Left hindlimb (tissue), 1 donor: ENCODE data around the gene IL16.

Experiments used
- DNase-seq: peaks from one replicate; pipeline ENCODE4 v3.0.0-alpha.2; 2018

IL16 gene

DNA sequence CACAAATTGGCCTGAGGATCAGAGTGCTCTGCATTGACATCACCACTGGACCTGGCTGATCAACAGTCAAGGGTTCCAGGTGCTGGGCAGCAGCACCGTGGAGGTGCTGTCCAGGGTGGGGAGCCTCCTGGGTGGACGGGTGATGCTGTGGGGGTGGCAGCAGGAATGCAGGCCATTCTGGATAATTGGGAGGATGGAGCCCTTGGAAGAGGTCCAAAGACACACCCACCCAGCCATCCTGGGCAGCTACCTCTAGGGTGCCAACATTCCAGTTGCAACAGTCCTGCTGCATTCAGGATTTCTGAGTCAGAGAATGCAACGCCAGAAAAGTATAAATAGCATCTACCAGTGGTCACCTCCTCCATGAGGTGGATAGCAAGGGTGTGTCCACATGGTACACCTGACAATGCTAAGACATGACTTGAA, 100.5 kb downstream of the IL16 start:
- DNase-seq, result no peak

DNA sequence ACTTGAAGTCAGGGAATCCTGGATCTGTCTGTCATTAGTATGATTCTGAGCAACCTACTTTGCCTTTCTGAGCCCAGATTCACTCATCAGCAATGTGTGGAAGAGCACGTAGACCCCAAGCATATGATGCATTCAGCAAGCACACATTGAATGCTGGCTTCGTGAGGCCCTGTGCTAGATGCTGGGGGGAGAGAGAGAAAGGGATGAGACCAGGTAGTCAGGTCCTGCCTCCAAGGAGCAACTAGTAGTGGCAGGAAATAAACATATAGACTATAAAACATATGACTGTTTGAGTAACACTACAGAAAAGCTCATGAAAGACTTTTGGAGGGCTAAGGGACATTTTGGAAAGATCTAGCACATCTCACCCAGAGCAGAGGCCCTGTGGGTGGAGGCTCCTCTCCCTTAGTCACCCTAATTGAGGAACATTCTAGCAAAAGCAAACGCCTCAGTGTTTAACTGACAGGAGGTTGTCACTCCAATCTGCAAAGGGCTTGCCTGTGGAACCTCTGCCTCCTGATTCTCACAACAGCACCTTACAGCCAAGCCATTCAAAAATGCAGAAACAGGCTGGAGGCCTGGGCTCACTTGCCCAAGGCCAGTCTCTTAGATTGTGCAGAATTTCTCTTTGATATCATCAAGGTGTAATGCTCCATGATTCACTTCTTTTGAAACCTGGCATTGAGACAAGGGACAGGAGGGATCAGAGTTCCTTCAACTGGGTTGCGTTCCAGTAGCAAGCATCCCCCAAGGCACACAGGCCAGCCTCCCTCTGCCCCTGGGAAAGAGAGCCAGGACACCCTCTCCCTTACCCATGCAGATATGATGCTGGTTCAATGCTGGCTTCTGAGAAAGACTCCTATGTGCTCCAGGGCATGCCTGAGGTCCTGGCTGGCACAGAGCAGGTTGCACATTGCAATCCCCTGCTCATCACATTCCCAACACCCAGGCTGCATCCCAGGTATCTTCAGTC, 101.2 kb downstream of the IL16 start:
- DNase-seq, result no peak

DNA sequence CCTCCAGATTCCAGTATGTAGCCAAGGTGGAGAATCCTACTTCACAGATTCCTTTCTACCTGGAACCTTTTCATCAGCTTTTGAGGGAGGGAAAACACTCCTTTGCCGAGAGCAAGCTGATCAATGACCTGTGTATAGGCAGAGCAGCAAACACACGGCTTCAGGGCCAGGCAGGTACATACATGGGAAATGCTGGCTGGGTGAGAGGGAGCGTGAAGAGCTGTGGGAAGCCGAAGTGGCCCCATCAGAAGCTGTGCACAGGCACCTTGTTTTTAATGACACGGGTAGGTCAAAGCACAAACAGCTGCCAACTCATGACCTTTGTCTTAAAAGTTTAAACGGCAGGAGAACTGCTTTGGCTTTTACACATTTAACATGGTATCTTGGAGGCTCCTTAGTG, 101.9 kb downstream of the IL16 start:
- no peak for DNase-seq

DNA sequence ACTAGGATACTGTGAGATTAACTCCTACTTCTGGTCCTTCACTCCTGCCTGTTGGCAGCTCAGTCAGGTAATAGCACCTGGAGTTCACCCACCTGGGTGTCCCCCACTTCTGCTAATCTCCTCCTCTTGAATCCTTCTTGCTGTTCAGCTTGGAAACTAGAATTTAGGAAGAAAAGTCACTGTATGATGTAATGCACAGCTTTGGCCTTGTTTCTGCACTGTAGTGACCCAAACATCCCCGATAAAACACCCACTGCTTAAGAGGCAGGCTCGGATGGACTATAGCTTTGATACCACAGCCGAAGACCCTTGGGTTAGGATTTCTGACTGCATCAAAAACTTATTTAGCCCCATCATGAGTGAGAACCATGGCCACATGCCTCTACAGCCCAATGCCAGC, 102.5 kb downstream of the IL16 start:
- DNase-seq, result no peak

DNA sequence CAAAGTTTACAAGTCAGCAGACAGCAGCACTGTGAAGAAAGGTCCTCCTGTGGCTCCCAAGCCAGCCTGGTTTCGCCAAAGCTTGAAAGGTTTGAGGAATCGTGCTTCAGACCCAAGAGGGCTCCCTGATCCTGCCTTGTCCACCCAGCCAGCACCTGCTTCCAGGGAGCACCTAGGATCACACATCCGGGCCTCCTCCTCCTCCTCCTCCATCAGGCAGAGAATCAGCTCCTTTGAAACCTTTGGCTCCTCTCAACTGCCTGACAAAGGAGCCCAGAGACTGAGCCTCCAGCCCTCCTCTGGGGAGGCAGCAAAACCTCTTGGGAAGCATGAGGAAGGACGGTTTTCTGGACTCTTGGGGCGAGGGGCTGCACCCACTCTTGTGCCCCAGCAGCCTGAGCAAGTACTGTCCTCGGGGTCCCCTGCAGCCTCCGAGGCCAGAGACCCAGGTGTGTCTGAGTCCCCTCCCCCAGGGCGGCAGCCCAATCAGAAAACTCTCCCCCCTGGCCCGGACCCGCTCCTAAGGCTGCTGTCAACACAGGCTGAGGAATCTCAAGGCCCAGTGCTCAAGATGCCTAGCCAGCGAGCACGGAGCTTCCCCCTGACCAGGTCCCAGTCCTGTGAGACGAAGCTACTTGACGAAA, 103.1 kb downstream of the IL16 start:
- no peak for DNase-seq

DNA sequence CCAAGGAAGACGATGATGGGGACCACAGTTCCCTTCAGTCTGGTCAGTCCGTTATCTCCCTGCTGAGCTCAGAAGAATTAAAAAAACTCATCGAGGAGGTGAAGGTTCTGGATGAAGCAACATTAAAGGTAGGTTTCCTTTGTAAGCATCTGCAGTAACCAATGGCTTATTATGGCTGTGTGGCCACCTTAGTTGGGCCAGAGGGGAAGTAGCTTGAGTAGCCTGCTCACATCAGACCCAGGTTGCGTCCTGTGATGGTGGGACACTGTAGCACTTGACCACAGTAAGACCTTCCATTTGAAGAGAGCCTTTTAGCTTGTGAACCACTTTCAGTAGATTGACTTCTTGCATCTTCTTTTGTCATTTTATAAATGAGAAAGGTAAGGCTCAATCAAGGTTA, 104.7 kb downstream of the IL16 start:
- DNase-seq, result no peak

DNA sequence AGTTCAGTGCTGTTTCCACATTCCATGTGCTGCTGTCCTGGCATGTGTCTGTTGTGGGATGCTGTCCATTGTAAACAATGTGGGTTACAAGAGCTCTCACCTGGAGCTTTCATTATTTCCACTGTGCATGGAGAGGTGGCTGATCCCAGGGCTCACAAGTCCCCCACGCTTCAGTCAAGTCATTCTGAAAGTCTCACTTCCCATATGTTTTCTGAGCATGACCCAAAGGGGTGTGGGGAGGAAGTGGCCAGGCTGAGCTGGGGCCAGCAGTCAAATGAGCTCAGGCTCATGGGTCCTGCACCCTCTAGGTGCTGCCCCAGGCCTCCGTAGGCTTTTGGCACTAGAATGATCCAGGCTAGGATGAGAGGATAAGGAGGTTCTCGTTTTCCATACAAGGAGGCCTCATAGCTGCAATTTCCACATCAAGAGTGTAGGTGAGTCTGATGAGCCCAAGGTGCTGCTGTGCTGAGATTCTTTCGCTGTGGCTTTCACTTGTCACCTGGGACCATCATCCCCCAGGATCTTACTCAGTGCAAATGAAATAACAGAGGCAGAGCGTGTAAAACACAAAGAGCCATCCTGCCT, 105.2 kb downstream of the IL16 start:
- no peak for DNase-seq

DNA sequence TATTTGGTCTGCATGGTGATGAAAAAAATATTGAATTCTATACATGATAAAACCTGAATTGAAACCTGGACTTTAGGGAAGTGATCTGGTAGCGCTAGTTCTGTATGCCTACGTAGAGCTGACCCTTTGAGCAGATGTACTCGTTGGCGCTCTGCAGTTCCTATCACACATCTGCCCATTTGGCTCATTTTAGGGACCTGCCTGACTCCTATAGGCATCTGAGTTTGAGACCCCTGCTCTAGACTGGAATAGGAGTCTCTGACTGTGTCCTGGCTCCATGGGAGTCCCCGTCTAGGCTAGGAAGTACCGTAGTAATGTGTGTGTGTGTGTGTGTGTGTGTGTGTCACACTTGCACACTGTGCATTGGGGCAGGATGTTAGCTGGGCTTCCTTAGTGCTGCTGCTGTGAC, 106.0 kb downstream of the IL16 start:
- no peak for DNase-seq

DNA sequence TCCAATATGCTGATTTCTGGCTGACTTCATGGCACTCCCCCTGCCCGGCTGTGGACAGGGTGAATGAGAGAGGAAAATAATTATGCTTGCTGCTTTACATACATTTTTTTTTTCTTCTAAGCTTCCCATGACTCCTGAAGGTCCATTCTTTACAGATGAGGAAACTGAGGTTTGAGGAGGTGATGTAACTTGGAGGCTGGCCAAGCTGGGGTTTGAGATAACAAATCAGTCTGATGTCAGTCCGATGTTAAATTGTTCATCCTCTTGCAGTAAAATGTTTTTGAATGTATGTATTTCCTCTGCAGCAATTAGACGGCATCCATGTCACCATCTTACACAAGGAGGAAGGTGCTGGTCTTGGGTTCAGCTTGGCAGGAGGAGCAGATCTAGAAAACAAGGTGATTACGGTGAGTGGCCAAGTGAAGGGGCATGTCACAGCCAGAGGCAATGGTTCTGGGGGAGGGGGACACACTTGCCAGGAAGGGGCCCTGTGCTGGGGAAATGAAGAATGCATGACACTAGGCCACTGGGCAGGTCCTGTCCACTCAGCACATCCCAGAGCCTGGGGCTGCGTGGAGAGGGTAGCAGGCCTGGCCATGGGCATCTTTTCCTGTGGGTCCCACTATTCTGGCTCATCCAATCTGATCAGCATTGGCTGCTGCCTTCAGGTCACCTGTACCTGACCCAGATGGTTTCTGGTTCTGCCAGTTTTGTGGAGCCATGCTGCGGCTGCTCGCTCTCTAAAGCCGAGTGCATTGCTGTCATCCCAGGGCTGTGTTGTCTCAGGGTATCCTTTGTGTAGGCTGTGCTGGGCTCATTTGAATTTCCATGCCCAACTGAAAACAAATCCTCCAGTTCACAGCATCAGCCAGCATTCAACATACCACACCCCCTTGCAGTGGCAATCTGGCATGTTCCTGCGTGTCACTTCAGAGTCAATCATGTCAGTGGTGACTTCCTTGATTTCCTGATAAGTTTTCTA, 106.9 kb downstream of the IL16 start:
- no peak for DNase-seq

DNA sequence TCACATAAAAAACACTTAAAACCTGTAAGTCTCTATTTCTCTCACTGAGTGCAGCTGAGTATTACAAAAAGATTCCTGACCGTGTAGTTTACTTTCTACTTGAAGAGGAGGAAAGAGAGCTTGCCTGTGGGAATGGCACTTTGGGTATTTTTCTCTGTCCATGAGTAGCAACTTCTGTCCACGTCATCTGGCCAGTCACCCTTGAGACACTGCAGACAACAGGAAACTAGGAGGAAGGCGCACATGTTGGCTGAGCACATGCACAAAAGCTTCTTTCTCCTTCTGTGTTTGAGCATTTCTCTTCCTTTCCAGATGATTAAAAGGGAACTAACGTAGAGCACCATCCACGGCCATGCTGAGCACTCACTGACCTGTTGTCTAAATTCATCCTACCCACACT, 107.5 kb downstream of the IL16 start:
- no peak for DNase-seq

DNA sequence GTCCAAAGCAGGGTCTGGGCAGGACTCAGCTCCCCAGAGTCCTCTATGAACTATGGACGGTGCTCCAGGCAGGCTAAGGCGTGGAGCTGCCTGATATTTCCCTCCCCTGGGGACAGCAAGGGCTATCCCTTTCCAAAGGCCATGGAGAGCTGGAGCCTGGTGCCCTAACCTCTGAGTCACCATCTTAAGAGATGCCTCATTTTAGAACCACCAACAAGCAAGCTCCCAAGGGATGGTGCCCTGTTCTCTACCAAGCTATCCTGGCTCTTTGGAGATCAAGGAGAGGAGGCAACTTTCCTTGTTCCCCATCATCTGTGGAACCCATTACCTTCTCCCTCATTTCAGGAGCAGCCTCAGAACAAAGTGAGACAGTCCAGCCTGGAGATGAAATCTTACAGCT, 111.6 kb downstream of the IL16 start:
- no peak for DNase-seq

DNA sequence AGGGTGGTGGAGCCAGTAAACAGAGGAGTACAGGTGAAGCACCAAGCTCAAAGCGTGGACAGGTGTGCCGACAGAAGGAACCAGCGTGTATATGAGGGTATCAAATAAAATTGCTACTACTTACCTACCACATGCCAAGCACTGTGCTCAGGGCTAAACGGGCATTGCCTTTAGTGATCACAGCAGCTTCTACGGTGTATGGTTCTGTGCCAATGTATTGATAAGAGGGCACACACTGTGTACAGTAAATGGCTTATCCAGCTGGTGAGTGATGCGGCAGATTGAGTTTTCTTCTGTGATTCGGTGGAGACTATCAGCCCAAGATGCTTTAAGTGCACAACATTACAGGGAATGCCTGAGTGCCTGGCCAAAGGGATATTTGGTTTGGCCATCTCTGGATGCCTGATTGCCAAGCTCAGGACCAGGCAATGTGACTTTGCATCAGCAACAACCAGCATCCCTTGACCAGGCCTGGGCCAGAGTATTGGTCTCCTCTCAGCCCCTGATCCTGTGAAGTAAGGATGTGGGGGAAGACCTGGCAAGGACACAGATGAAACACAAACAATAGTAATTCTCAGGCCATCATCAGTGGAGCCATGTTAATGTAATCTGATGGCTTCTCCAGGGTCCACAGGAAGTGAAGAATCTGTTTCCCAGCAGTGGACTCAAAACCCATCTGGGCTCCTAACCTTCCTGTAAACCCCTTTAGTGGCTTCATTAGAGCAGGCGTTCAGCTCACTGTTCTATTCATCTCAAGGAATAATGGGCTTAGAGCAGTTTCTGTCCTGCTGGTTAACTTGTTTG, 113.2 kb downstream of the IL16 start:
- no peak for DNase-seq

DNA sequence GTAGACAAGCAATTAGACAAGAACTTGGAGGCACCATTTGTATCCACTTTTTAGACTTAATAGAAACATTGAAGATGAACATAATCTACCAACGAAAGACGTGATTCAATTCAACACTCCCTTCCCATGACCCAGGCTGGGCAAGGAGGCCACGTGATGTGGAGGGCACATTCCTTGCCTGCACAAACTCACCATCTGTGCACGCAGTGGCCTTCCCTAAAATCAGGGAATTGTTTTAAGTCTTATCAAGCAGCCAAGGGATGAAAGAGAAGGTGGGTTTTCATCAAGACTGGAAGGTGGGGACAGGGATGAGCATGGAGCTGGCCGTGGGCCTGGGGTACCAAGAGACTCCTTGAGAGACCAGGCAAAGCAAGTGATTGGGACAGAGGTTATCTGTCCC, 113.8 kb downstream of the IL16 start:
- no peak for DNase-seq

DNA sequence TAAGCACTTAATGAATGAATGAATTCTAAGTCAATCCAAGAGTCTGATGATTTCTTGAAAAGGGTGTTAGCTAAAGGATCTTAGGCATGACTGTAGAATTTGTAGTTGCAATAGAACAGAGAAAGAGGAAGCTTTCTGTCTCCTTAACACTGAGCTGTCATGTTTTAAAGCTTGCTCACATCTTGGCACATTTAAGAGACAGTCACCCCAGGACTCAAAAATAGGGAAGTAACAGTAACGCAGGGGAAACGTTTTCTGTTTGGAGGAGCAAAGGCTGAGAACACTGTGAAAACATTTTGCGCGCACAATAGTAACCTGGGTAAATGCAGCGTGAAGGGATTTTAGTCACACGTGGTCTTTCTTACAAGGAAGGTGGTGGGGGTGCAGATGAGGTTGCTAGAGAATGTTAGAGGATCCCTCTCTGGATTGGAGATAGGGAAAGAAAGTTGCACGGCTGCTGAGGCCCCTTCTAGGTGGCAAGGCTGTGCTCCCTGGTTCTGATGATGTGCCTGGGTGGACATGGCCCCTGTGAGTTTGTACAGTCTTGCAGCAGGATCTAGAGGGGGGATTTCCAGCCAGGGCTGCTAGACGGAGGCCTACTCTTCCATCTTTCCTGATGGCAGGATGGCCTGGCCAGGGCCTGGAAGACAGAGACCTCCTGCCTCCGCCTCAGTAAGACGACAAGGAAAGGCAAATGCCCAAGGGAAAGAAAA, 115.2 kb downstream of the IL16 start:
- DNase-seq, result no peak

DNA sequence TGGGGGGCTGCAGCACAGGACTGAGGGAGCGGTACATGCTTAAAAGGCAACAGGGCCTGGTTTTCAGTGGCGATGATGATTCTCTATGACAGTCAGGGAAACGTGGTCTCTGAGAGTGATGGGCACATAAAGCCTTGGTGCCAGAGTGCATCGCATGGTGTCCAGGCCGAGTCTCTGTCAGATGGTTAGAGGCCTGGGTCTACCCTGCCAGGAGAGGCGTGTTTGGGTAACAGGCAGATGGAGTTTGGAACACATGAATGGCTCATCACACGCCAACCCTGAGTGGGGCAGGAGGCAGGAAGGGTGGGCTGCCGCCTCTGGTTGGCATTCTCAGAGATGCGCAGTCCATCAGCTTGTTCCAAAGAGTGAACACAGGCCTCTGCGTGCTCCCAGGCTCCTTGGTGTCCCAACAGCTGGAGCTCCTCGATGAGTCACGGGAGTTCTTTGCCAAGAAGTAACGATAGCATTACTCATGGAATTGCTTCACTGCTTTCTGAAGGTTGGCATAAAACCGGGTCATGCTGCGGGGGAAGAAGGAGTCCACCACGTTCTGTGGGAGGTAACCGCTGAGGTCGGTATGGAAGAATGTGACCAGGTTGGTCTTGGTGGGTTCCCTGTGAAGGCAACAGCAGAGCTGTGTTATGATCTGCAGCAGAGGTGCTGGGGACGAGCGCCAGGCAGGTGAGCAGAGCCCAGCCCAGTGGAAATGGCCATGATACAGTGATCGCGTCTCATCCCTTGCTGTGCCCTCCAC, 116.3 kb downstream of the IL16 start:
- DNase-seq, result no peak

DNA sequence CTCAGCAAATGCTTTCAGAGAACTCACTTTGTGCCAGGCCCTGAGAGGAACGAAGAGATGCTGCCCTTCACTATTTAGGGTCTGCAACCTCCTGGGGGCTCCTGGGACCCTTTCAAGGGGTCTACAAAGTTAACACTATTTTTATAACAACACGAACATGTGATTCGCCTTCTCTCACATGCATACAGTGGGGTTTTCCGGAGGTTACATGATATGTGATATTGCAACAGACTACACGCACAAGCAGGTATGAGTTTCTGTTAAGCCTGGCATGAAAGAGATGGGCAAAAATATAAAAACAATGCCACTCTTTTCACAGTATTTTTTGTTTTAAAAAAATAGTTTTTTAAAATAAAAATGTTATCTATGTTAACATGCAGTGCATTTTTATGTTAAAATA, 117.0 kb downstream of the IL16 start:
- no peak for DNase-seq

DNA sequence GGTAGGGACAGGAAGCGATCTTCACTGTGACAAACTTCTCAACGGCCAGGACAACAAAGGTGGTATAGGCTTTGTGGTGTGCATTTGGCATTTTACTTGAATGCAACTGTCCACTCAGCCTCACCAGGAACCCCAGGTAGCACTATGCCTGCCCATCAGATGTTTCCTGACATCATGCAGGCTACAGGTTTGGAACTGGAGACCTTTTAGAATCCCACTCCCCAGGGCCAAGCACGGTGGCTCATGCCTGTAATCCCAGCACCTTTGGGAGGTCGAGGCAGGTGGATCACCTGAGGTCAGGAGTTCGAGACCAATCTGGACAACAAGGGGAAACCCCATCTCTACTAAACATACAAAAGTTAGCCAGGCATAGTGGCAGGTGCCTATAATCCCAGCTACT, 117.7 kb downstream of the IL16 start:
- DNase-seq, result no peak

DNA sequence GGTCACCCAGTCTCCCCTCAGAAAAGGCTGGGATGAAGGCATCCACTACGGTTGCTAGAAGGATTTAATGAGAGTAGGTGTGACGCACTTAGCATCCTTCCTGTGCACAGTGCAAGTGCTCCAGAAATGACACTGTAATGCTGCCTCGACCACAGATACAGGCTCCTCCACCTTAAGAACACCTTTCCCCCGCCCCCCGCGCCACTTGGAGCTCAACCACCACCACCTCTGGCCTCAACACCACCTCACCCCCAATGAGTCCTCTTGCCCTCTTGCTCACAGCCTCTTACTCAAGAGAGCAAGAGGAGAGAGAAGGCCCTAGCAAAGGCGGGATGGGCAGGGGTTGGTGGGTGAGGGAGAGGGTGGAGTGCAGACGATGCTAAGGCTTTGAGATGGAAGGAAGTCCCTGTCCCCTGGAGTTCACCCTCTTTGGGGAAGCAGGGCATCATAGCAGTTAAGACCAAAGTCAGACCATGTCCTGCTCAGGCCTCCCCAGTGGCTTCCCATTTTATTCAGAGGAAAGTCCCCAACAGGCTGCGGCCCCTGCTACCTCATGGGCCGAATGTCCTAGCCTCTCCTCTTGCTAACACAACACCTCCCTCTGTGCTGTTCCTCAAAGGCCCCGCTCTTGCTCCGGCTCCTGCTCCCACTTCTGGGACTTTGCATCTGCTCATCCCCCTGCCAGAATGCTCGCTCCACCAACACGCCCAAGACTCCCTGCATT, 118.9 kb downstream of the IL16 start:
- DNase-seq, result no peak

DNA sequence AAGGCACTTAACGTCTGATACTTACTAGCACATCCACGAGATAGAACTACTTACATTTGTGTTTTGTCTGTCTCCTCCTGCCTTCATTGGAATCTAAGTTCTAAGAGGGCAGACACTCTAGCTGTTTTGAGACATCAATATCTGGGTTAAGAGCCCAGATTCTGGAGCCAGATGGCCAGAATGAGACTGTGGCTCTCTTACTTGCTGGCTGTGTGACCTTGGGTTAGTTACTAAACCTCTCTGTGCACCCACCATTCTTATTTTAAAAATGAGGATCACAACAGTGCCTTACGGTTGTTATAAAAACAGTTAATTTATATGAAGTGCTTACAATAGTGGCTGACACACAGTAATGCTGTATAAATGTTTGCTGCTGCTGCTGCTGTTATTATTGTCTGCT, 119.6 kb downstream of the IL16 start:
- no peak for DNase-seq

DNA sequence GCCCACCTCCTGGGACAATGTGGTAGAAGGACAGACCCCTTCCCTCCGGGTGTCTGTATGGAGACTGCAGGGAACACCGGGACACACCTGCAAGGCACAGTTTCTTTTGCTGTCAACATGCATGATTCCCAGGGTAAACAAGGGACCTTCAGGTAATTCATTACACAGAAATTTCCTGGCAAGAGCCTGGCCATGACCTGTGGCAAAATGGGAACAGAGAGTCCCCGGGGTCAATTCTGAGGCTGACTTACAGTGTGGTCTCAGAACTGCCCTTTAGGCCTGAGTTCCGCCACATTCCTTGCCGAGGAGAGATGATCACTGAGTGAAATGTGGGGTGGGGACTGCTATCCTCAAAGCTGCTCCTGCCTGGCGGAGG, 121.0 kb downstream of the IL16 start:
- DNase-seq, result no peak
